GM21723 (cell line): ENCODE data around the gene C1QC.

ENCODE experiments used
- ATAC-seq: cut with Tn5 transposase; IDR thresholded peaks from one replicate; pipeline ENCODE4 v1.9.1; 2021; ENCODE audit warnings: mild to moderate bottlenecking, moderate library complexity; ENCODE audit not compliant: unreplicated experiment

Gene C1QC

GRCh38 chr1:22618056-22618455 lies 25.4 kb upstream of the C1QC start:
- ATAC-seq, result no peak

- no peak for ATAC-seq
Measured at GRCh38 chr1:22619252-22619651, 24.2 kb upstream of the C1QC start.

- no peak for ATAC-seq
Measured at GRCh38 chr1:22619798-22620197, 23.6 kb upstream of the C1QC start.

GRCh38 chr1:22621761-22622160 lies 21.7 kb upstream of the C1QC start:
- no peak for ATAC-seq

- ATAC-seq, result no peak
Measured at GRCh38 chr1:22625262-22625925, 18.0 kb upstream of the C1QC start.

GRCh38 chr1:22626237-22627157 lies 16.9 kb upstream of the C1QC start:
- no peak for ATAC-seq

GRCh38 chr1:22627331-22627730 lies 16.1 kb upstream of the C1QC start:
- ATAC-seq, result no peak

- no peak for ATAC-seq
Measured at GRCh38 chr1:22628698-22629444, 14.6 kb upstream of the C1QC start.

- no peak for ATAC-seq
Measured at GRCh38 chr1:22629886-22630285, 13.5 kb upstream of the C1QC start.

GRCh38 chr1:22633697-22634463 lies 9.6 kb upstream of the C1QC start:
- ATAC-seq, result no peak

- no peak for ATAC-seq
Measured at GRCh38 chr1:22635436-22635835, 8.0 kb upstream of the C1QC start.

- no peak for ATAC-seq
Measured at GRCh38 chr1:22636353-22636752, 7.1 kb upstream of the C1QC start, which contains the start of gene C1QA. TSS of gene C1QA (plus strand) at chr1:22636628. CDS start at chr1:22637617, 989 bp downstream.

- ATAC-seq, result no peak
Measured at GRCh38 chr1:22636927-22637326, 6.5 kb upstream of the C1QC start.

GRCh38 chr1:22637907-22638445 lies 5.5 kb upstream of the C1QC start:
- ATAC-seq, result no peak

- no peak for ATAC-seq
Measured at GRCh38 chr1:22638476-22639234, 4.8 kb upstream of the C1QC start.

- no peak for ATAC-seq
Measured at GRCh38 chr1:22639286-22639685, 4.1 kb upstream of the C1QC start.

GRCh38 chr1:22641247-22641646 lies 2.2 kb upstream of the C1QC start:
- no peak for ATAC-seq

GRCh38 chr1:22641906-22642636 lies 1.4 kb upstream of the C1QC start:
- no peak for ATAC-seq

- ATAC-seq, result no peak
Measured at GRCh38 chr1:22643928-22644327, 495 bp downstream of the C1QC start.
